ENCODE results near the gene PAK1.

PAK1 gene

DNA sequence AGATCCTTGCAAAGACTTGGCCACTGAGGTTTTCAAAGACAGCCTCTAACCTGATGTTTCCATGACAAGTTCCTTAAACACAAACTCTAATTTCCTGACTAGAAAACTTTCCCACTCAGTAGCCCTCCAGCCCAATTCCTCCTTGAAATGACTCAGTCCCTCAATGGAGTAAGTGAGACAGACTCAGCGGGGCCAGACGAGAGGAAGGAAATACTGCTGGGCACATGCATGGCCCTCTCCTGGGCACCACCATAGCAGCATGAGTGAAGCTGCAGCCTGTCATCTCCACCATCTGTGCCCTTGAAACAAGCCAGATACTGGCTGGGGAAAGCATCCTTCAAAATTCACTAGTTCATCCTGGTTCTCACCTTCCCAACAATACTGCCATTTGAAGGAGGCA is 96.2 kb downstream of the PAK1 start:
- no peak for DNase-seq (ENCODE audit: extremely low read depth in 1 of 2, low read depth in 1 of 2)

DNA sequence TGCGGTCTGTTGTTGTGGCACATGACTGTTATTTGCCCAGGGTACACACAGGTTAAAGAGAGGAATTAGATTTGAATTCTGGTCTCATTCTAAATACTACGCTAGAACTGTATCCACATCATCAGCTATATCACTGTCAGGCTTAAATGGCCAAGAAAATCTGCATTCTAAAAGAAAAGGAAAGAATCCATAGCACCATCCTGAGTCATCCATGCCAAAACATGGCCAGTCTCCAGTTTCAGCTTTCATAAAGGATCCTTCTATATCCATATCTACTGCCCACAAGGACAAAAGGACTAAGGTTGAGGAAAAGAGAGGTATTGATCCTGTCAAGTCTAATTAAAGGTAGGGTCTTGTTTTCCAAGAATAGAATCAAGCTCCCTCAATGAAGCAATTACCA is 98.8 kb downstream of the PAK1 start:
- DNase-seq (ENCODE audit: extremely low read depth in 1 of 2, low read depth in 1 of 2) = no peak

DNA sequence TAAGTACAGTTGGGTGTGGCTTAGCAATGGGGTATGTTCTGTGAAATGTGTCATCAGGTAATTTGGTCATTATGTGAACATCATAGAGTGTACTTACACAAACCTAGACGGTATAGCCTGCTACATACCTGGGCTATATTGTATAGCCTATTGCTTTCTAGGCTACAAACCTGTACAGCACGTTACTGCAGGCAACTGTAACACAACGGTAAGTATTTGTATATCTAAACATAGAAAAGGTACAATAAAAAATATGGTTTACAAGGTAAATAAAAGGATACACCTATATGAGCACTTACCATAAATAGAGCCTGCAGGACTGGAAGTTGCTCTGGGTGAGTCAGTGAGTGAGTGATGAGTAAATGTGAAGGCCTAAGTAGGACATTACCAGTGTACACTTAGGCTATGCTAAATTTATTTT is 99.3 kb downstream of the PAK1 start:
- no peak for DNase-seq (ENCODE audit: extremely low read depth in 1 of 2, low read depth in 1 of 2)

DNA sequence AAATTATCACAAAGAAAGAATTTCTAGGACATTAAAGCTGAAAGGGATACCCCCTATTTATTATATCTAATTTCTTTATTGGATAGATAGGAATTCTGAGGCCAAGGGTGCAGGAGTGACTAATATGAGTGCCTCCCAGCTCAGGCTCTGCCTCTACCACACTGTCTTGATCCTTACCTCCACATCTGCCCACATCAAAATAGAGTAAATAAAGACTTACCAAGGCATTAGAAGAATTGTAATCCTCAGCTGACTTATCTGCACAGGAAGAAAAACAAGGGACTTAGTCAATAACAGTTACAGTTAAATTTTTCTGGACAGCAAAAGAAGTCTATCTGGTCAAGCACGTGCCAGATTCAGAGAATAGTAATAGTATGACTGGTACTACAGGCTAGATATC is 99.8 kb downstream of the PAK1 start:
- no peak for DNase-seq (ENCODE audit: extremely low read depth in 1 of 2, low read depth in 1 of 2)

DNA sequence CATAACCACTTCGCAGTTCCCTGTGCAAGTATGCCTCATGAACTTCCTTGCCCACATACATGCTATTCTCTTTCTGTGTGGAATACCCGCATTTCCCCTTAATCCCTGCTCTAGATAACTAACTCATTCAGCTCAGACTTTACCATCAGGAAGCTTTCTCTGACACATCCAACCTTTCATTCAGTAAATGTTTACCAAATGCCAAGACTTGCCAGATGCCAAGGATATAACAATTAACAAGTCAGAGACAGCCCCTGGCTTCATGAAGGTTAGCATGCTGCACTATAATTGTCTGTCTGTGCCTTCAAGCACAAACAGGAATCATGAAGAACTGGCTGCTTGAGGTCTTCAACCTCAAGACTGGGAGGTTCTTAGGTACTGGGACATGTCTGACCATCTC is 101.2 kb downstream of the PAK1 start:
- DNase-seq (ENCODE audit: extremely low read depth in 1 of 2, low read depth in 1 of 2) = no peak

DNA sequence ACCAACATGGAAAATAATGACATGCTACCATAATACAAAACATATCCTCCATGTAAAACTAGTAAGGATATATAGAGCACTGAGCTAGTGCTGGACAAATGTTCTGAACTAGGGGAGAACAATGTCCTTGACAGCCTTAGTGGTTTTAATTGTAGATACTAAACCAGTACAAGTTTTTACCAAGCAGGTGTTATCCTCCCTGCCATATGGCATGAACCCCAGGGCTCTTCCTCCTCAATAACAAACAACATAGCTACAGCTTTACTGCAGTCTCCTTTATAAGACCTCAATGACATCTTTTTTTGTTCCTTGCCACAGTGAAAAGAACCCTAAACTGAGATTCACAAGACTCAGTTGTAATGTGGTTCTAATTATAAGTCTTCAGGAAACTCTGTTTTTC is 102.2 kb downstream of the PAK1 start:
- DNase-seq (ENCODE audit: extremely low read depth in 1 of 2, low read depth in 1 of 2) = no peak

DNA sequence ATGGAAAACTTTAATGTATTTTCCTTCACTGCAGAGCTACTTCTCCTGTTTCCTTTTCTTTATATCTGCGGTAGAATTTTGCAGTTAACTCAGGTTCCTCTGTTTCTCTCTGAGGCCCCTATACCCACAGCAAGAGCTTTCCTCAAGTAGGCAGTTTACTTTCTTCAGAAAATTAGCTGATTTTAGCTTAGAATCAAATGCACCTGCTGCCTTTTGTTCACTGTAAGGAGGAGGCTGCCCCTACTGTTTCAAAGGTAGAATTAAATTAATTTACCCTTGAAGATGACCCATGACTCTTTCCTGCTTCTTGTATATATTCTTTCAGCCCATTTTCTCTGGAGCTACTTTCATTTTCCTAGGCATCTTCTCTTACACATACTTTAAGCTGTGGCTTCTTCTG is 103.7 kb downstream of the PAK1 start:
- DNase-seq (ENCODE audit: extremely low read depth in 1 of 2, low read depth in 1 of 2) = no peak

DNA sequence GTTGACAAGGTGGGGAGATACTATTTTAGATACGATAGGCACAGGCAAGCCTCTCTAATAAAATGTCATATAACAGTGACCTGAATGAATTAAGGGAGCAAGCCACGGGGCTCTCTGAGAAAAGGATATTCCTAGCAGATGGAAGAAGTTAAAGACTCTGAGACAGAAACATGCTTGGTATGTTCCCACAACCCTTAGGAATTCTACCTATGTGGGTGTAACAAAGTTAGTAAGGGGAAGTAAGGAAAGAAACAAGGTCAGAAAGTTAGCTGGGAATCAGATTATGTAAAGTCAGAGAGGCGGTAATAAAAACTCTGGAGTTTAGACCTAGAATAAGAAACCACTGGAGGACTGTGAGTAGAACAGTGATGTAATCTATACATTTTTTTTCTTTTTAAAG is 112.7 kb downstream of the PAK1 start:
- DNase-seq (ENCODE audit: extremely low read depth in 1 of 2, low read depth in 1 of 2) = no peak

DNA sequence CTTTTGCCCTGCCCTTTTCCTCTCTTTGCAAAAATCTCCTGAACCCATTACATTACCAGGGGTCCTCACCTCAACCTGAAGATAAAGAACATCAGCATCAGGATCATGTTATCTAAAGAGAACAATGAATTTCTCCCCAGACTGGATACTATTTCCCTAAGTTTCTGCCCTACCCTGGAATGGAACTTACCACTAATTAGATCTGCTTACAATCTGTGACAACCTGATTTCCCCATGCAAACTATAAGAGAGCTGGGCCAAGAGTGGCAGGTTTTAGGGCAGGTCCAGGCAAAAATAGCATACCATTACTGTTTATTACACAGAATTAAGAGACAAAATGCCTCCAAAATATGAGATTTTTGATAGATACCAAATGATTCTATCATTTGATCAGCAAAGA is 114.4 kb downstream of the PAK1 start:
- no peak for DNase-seq (ENCODE audit: extremely low read depth in 1 of 2, low read depth in 1 of 2)

DNA sequence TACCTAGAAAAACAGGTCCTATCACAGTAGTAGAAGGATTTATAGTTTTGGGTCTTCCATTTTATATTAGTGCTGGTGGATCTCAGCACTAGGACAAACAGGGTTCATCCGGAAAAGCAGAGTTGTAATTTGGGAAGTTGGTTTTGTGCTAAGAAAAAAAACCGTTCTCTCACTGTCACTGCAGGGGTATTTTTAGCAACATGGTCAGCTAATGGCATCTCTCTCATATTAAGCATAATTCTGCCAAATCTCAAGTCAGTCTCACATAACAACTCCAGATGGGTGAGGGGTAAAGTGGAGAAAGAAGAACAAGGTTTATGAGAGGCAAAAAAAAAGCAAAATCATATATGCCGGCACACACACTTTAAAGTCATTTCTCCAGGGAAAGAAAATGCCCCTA is 120.8 kb downstream of the PAK1 start:
- DNase-seq (ENCODE audit: extremely low read depth in 1 of 2, low read depth in 1 of 2) = no peak

DNA sequence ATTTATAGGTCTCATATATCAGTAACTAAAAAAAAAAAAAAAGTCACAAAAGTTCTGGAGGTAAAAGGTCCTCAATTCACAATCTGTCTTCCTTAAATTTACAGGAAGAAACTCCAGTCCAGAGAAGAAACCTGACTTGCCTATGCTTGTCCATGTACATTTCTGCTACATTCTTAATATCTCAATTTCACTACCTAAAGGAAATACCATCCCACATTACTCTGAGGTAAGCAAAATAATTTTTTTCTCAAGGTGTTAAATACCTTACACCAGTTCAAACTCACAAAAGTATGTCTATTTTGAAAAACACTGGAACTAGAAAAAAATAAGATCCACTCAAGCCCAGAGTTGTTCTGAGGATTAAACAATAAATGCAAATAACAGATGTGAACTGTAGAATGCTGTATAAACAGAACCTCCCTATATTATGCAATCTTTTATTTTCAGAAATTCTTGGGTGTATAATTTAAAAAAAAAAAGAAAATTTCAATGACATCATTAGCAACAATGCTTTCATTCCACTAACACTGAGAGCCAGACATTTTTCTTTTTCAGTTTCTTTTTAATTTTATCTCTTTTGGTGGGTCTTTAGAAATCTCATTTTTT is 122.5 kb downstream of the PAK1 start:
- DNase-seq (ENCODE audit: extremely low read depth in 1 of 2, low read depth in 1 of 2) = no peak

DNA sequence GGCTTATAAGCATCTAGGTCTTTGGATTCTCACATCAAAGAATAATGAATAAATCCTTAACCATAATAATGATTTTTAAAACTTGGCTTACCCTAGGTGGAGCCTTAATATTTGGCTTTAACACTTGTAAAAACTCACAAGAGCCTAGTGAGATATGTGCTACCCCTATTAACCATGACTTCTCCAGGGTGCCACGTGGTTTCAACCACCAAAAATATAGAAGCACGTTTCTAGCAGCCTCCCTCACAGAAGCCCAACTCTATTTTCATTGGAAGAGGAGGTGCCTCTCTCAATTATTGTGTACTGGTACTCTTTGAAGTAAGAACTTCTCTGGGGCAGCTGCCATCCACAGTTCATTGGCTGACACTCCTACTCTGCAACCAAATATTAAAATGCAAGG is 125.9 kb downstream of the PAK1 start:
- no peak for DNase-seq (ENCODE audit: extremely low read depth in 1 of 2, low read depth in 1 of 2)

DNA sequence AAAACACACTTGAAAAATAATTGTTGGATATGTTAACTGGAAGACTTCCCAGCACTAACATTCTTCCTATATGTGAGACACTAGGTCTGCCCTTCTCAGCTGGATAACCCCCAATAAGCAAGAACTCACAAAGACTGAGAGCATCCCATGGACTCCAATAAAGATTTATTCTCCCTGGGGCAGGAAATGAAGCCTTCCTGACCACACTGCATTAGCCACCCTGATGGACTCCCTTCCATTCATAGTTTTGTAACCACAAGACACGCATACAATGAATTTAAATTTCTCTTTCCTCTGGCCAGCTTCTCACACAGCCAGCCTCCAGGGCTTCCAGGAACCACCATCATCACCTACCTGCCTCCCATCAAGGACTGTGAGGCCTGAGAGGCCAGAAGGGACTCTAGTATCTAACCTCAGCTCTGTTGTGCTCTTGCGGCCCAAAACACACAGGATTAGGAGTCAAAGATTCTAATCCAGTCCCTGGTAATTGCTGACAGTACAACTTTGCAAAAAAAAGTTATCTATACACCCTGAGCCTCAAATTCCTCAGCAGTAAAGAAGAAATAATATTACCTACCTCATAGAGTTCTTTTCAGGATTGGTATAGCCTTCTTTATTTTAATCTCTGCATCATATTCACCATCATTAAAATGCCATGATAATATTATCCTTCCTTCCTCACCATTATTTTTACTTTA is 126.8 kb downstream of the PAK1 start:
- no peak for DNase-seq (ENCODE audit: extremely low read depth in 1 of 2, low read depth in 1 of 2)

DNA sequence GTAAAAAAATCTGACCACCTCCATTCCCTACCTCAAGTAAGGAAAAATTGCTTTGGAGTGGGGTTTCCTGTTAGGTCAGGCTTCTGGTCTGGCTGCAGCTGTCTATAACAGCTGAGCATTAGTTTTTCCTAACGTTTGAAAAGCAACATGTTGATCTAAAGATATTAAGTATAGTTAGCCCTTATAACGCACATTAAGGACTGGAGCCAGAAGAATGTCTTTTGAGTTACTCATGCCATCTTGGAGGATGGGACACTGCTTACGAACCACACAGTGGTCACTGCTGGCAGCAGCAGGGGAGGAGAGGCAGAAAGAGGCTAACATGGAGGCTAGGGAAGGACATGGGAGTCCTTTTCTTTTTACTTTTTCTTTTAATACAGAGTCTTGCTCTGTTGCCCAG is 128.3 kb downstream of the PAK1 start:
- DNase-seq (ENCODE audit: extremely low read depth in 1 of 2, low read depth in 1 of 2) = no peak

DNA sequence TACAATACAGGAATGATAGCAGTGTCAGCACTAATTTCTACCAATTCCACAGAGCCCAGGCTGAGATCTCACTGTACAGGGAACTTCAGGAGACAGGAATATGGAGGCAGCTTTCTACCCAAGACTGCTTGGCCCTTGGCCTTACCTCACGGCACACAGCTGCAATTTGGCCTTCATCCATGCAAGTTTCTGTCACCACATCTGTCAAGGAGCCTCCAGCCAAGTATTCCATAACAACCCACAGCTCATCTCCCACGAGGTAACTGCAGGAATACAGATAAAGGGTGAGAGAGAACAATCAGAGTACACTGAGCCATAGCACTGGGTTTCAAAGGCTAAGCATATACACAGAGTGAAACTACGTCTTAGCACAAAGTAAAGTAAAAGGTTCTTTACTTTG is 133.4 kb downstream of the PAK1 start:
- DNase-seq (ENCODE audit: extremely low read depth in 1 of 2, low read depth in 1 of 2) = no peak

DNA sequence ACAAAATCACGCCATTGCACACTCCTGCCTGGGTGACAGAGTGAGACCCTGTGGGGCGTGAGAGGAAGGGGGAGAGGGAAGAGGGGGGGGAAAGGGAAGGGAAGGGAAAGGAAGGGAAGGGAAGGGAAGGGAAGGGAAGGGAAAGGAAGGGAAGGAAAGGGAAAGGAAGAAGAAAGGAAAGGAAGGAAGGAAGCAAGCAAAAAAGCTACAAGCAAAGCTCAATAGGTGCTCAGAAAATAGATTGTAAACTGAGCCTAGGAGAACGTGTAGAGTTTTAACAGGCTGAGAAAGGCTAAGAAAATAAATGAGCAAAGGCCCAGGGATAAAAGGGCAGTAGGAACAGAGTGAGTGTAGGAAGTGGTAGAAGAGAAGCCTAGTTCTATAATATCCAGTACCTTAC is 141.6 kb downstream of the PAK1 start:
- DNase-seq (ENCODE audit: extremely low read depth in 1 of 2, low read depth in 1 of 2) = no peak

DNA sequence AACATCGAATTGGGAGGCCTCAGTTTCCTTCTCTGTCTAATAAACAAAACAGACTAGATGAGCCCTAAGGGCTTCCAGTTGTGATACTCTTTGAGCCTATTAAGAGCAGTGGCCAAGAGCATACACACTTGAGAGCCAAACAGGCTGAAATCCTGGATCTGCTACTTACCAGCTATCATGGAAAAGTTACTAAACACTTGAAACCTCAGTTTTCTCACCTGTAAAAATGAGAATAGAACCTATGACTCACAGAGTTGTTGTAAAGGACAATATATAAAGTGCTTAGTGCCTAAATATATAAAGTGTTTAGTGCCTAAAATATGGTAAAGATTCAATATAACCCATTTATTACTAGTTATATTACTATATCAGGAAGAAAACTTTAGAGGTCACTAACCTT is 148.7 kb downstream of the PAK1 start:
- DNase-seq (ENCODE audit: extremely low read depth in 1 of 2, low read depth in 1 of 2) = no peak

DNA sequence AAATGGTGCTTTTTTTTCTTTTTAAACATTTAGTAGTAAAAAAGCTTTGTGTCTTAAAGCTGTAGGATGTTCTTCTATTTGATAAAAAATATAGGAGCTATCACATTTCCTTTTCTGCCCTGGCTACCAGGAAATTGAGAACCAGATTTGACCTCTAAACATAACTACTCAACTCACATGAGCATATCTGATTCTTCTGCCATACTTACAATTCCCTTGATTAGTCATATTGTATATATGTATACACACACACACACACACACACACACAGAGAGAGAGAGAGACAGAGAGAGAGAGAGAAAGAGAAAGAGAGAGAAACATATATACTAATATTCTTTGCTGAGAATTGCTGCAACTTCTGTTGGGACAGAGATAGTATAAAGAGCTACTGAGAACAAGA is 149.4 kb downstream of the PAK1 start:
- no peak for DNase-seq (ENCODE audit: extremely low read depth in 1 of 2, low read depth in 1 of 2)

DNA sequence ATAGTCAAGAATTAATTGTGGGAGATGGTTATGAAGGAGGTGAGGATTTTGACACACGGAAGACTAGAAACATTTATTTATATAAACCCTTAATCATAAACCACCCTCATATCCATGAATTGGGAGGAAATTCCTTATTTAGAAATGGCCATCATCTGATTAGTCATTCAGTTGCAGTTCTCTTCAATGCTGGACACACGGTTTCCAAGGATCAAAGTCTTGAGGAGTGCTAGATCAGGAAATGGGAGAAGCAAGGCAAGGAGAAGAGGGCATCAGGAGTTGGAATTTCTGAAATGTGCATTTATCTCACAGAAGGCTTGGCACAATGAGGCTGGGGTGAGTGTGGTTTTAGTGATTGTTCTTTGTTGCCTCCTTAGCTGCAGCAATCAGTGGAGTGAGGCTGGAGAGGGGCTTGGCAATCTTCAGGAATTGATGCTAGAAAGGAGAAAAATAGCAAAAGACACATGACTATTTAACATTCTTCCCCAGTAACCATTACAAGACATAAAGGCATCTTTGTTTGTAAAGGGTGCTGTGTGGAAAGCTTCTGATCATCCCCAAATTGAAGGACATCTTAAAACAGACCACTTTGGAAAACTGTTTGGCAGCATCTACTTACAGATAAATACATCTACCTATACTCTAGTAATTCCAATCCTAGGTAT is 150.8 kb downstream of the PAK1 start:
- no peak for DNase-seq (ENCODE audit: extremely low read depth in 1 of 2, low read depth in 1 of 2)

DNA sequence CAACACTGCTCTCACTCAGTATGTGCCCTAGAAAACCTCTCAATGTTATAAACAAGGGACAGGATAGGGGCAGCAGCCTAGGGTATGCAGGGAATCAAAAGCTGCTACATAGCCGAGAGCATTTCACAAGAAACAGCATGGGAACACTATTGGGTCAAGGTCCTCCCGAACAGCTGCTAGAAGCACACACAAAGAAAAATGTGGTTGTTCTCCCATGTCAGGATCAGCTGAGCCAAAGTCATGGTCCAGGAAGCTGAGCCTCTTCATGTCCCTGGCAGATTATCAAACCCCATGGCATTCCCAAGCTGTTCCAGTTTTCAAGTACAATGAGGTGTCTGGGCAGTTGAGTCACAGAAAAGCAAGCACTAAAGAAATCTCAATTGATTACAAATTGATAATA is 151.4 kb downstream of the PAK1 start:
- no peak for DNase-seq (ENCODE audit: extremely low read depth in 1 of 2, low read depth in 1 of 2)

DNA sequence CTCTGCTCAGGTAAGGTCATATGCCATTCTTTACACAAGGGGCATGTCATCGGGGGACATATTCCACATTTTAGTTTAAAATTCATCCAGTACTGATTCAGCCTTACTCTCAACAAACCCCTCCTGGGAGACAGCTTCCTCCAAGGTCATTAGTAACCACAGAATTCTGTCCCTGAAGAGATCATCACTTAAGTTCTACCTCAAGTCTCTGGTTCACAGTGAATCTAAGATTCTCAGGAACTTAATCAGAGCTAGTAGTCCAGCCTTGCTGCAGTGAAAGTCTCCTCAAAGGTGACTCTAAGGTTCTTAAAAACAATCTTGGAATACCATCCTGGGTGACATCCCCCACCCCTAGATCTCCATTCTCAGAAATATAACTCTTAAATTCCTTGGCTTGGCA is 153.5 kb downstream of the PAK1 start:
- DNase-seq (ENCODE audit: extremely low read depth in 1 of 2, low read depth in 1 of 2) = no peak

DNA sequence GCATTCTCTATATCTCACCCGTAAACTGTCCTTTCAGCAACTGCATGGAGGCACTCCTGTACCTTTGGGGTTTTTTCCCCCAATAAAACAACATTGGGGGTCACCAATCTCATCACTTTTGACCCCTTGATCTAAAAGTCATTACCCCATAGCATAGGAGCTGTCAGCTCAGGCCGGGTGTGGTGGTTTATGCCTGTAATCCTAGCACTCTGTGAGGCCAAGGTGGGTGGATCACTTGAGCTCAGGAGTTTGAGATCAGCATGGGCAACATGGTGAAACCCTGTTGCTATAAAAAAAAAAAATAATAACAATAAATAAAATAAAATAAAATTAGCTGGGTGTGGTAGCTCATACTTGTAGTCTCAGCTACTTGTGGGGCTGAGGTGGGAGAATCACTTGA is 155.3 kb downstream of the PAK1 start:
- no peak for DNase-seq (ENCODE audit: extremely low read depth in 1 of 2, low read depth in 1 of 2)

All from stimulated activated CD8-positive, alpha-beta memory T cell treated with anti-CD3 and anti-CD28 coated beads, Interleukin-7, amount 100 ng/mL, for 48 hours (primary cell).